Uterus (tissue), 2 donors: ENCODE results near the gene IP6K1.

Experiments used
- POLR2A ChIP-seq, 2 donors: fragments of 450-650 bp; IDR thresholded peaks; one replicate each; pipeline ENCODE4 v1.6.1; 2016; ENCODE audit warnings: antibody characterized with exemption in 2 of 2, mild to moderate bottlenecking in 1 of 2, moderate library complexity in 1 of 2
- TF ChIP-seq, protein P1 (sequence below), 4 experiments: fragments of 200-600 bp in 2 of 4; fragments of 450-650 bp in 2 of 4; sonication (generic) in 2 of 4; IDR thresholded peaks; one replicate each; pipeline ENCODE4 v1.5.1; 2016 to 2019; ENCODE audit warnings: antibody characterized with exemption in 4 of 4, mild to moderate bottlenecking in 2 of 4, moderate library complexity in 1 of 4

DNA sequence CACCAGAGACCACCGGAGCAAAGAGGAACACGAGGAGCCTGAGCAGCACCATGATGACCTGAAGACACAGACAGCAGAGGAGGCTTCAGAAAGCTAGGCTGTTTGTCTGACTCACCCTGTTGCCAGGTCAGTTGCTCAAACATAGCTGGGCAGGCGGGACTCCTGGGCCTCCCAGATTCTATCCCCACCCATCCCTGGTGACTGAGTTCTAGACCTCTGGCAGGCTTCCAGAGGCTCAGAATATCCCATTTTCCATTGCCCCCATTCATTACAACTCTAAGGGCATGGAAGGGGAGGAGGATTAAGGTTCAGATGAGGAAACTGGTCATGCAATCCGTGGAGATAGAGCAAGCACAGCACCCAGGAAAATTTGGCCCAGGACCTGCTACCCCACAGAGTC, 13.4 kb upstream of the IP6K1 start, which contains the start of gene CDHR4:
- TF ChIP-seq, protein P1, sequence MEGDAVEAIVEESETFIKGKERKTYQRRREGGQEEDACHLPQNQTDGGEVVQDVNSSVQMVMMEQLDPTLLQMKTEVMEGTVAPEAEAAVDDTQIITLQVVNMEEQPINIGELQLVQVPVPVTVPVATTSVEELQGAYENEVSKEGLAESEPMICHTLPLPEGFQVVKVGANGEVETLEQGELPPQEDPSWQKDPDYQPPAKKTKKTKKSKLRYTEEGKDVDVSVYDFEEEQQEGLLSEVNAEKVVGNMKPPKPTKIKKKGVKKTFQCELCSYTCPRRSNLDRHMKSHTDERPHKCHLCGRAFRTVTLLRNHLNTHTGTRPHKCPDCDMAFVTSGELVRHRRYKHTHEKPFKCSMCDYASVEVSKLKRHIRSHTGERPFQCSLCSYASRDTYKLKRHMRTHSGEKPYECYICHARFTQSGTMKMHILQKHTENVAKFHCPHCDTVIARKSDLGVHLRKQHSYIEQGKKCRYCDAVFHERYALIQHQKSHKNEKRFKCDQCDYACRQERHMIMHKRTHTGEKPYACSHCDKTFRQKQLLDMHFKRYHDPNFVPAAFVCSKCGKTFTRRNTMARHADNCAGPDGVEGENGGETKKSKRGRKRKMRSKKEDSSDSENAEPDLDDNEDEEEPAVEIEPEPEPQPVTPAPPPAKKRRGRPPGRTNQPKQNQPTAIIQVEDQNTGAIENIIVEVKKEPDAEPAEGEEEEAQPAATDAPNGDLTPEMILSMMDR (IDR thresholded peaks at IDR 0.05), result no peak
- no peak for TF ChIP-seq POLR2A (IDR thresholded peaks at IDR 0.05)
